ENCODE results near the gene TSR3. TPM values are rescaled to one million over a fixed set of nuclear protein-coding genes. Genes with fewer than 3 reads are reported as not detected.

TSR3 gene
- polyA plus RNA-seq, 1 of the 3 experiments (the other 2 are of a cell fraction), result 87.3 TPM

DNA sequence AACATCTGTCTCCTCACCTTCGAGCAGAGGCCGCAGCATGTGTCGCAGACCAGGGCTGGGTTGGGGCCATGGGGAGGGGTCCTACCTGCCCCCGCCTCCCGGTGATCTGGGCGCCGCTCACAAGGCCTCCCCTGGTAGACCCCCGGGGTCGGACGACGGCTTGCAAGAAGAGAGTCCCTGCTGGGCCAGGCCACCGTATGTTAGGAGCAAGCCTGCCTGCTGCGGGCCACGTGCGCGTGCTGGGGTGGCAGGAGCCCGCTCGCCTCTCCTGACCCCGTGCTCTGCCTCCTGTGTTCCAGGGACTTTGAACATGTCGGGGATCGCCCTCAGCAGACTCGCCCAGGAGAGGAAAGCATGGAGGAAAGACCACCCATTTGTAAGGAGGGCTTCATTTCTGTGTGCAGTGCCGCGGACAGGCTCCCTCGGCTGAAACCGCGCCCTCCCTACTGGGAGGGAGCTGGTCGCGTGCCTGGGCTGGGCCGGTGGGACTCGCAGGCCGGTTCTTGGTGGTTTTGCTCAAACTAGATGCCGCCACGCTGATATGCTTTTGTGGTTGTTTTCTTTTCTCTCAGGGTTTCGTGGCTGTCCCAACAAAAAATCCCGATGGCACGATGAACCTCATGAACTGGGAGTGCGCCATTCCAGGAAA is 37.8 kb downstream of the TSR3 start:
- CTCF ChIA-PET, result no interaction called here

DNA sequence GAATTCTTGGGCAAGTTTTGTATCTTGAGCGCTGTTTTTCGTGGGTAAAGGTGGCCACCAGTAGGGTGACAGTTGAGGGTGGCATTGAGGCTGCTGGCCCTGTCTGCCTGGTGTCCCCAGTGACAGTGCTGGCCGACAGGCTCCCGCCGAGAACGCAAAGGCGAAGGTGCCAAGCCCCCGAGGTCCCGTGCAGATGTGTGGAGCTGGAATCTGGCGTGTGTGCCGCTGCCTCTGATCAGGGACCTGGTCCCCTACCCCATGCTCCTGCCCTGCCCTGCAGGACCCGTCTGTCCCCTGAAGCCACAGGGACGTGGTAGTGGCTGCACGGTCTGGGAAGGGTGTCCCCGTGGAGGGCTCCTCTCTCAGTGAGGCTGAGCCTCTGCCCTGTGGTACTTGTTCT is 38.8 kb downstream of the TSR3 start:
- H3K9ac ChIP-seq, result no peak overlapping the region
- H3F3A ChIP-seq (replicated peaks; ENCODE audit: insufficient read depth), result no peaks in the 10 kb centered on the region
- no peak for DNase-seq
- peaks cover 79% of the 10 kb centered on the region for H4K20me1 ChIP-seq (ENCODE audit: insufficient read depth)
- H3K36me3 ChIP-seq (replicated peaks in 1 of 2; ENCODE audit: control insufficient read depth in 1 of 2, insufficient read depth in 2 of 2, low read length in 1 of 2), result peaks cover 17 to 53% of the 10 kb centered on the region in 2 experiments
- peaks cover 81% of the 10 kb centered on the region for H3K79me2 ChIP-seq (ENCODE audit: insufficient read depth)
- no peaks in the 10 kb centered on the region for H3K9me3 ChIP-seq
- no peaks in the 10 kb centered on the region for H3K27me3 ChIP-seq (ENCODE audit: insufficient read depth)
- 95% methylated on average over 8 of the region's 15 CpGs for WGBS (ENCODE audit: low lambda C conversion rate)
- TF ChIP-seq TAF1 (IDR thresholded peaks at IDR 0.05; ENCODE audit: borderline replicate concordance, low read depth, low read length) (no peak), GATA2 (CRISPR knock-in tag; IDR thresholded peaks at IDR 0.05) (no peak), ELF1 (IDR thresholded peaks at IDR 0.05) (no peak), CHD2 (IDR thresholded peaks at IDR 0.05; ENCODE audit: low read length, partially characterized antibody) (no peak), MEF2A (IDR thresholded peaks at IDR 0.05; ENCODE audit: borderline replicate concordance, low read depth) (no peak), RCOR1 (IDR thresholded peaks at IDR 0.05; ENCODE audit: low read length) (no peak), EP300 (IDR thresholded peaks at IDR 0.05; ENCODE audit: borderline replicate concordance in 1 of 2, low read depth in 1 of 2, low read length in 1 of 2) (no peak), EZH2phosphoT487 (IDR thresholded peaks at IDR 0.05; ENCODE audit: borderline replicate concordance, low read depth) (no peak), POLR2AphosphoS5 (IDR thresholded peaks at IDR 0.05; ENCODE audit: low read depth, low read length) (no peak), SMC3 (IDR thresholded peaks at IDR 0.05; ENCODE audit: low read depth, low read length) (no peak), FOSL2 (IDR thresholded peaks at IDR 0.05; ENCODE audit: borderline replicate concordance, low read depth) (no peak), YY1 (IDR thresholded peaks at IDR 0.05; ENCODE audit: low read depth) (no peak), TEAD4 (IDR thresholded peaks at IDR 0.05; ENCODE audit: borderline replicate concordance, insufficient read depth) (no peak), NRF1 (IDR thresholded peaks at IDR 0.05; ENCODE audit: low read depth, low read length) (no peak)
- TF ChIP-seq, protein P1, sequence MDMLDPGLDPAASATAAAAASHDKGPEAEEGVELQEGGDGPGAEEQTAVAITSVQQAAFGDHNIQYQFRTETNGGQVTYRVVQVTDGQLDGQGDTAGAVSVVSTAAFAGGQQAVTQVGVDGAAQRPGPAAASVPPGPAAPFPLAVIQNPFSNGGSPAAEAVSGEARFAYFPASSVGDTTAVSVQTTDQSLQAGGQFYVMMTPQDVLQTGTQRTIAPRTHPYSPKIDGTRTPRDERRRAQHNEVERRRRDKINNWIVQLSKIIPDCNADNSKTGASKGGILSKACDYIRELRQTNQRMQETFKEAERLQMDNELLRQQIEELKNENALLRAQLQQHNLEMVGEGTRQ (IDR thresholded peaks at IDR 0.05; ENCODE audit: borderline replicate concordance, low read depth, low read length), result no peak
- ChIA-PET POLR2A (no interaction called here), CTCF (interaction anchor here (1.3 to 3.1 kb wide), 3 partner anchors 12 to 24 kb away, joined by 4 to 12 read pairs (median 7); no protein-coding TSS in a partner anchor)
- no peak overlapping the region; the same call in 1 of the 2 replicates for H3K4me2 ChIP-seq
- H3K27ac ChIP-seq (ENCODE audit: low read depth in 2 of 2, low read length in 1 of 2), result no peak overlapping the region
- H3K4me1 ChIP-seq (ENCODE audit: control insufficient read depth in 1 of 2, insufficient read depth in 2 of 2, low read depth in 1 of 2, low read length in 1 of 2), result peaks cover 10 to 27% of the 10 kb centered on the region in 2 experiments; a peak in 2 of 4 replicates
- H3K4me3 ChIP-seq (ENCODE audit: low read depth in 2 of 2, low read length in 1 of 2), result no peak overlapping the region
- H2AFZ ChIP-seq (ENCODE audit: low read depth), result no peak overlapping the region
- H3K9me2 ChIP-seq, result no peaks in the 10 kb centered on the region

More for the DNA sequence above, 37.8 kb downstream of the TSR3 start:
- no peaks in the 10 kb centered on the region for H3K9me2 ChIP-seq
- H3K9ac ChIP-seq, result no peak overlapping the region
- H4K20me1 ChIP-seq (ENCODE audit: insufficient read depth), result peaks cover 89% of the 10 kb centered on the region
- H3K4me3 ChIP-seq (ENCODE audit: low read depth in 2 of 2, low read length in 1 of 2), result no peak overlapping the region
- H3K9me3 ChIP-seq, result no peaks in the 10 kb centered on the region
- H2AFZ ChIP-seq (ENCODE audit: low read depth), result no peak overlapping the region
- DNase-seq, result no peak
- peaks cover 10 to 25% of the 10 kb centered on the region in 2 experiments; a peak in 2 of 4 replicates for H3K4me1 ChIP-seq (ENCODE audit: control insufficient read depth in 1 of 2, insufficient read depth in 2 of 2, low read depth in 1 of 2, low read length in 1 of 2)
- peaks cover 21 to 62% of the 10 kb centered on the region in 2 experiments for H3K36me3 ChIP-seq (replicated peaks in 1 of 2; ENCODE audit: control insufficient read depth in 1 of 2, insufficient read depth in 2 of 2, low read length in 1 of 2)
- POLR2A ChIA-PET, result interaction anchor here (1.4 kb wide), 1 partner anchor 18 kb away, joined by 4 read pairs; no protein-coding TSS in a partner anchor
- no peaks in the 10 kb centered on the region for H3K27me3 ChIP-seq (ENCODE audit: insufficient read depth)
- 95% methylated on average over 29 of the region's 38 CpGs for WGBS (ENCODE audit: low lambda C conversion rate)
- TF ChIP-seq CHD2 (IDR thresholded peaks at IDR 0.05; ENCODE audit: low read length, partially characterized antibody) (no peak), FOXM1 (IDR thresholded peaks at IDR 0.05; ENCODE audit: low read depth) (no peak), MEF2A (IDR thresholded peaks at IDR 0.05; ENCODE audit: borderline replicate concordance, low read depth) (no peak), GABPA (IDR thresholded peaks at IDR 0.05; ENCODE audit: low read depth) (no peak), FOXJ3 (CRISPR knock-in tag; IDR thresholded peaks at IDR 0.05) (no peak), YY1 (IDR thresholded peaks at IDR 0.05; ENCODE audit: low read depth) (no peak), EP300 (IDR thresholded peaks at IDR 0.05; ENCODE audit: borderline replicate concordance in 1 of 2, low read depth in 1 of 2, low read length in 1 of 2) (no peak), GATA2 (CRISPR knock-in tag; IDR thresholded peaks at IDR 0.05) (no peak), JUND (IDR thresholded peaks at IDR 0.05) (no peak)
- TF ChIP-seq, protein P2, sequence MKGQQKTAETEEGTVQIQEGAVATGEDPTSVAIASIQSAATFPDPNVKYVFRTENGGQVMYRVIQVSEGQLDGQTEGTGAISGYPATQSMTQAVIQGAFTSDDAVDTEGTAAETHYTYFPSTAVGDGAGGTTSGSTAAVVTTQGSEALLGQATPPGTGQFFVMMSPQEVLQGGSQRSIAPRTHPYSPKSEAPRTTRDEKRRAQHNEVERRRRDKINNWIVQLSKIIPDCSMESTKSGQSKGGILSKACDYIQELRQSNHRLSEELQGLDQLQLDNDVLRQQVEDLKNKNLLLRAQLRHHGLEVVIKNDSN (IDR thresholded peaks at IDR 0.05; ENCODE audit: borderline replicate concordance, low read depth), result no peak
- TF ChIP-seq, protein P3, sequence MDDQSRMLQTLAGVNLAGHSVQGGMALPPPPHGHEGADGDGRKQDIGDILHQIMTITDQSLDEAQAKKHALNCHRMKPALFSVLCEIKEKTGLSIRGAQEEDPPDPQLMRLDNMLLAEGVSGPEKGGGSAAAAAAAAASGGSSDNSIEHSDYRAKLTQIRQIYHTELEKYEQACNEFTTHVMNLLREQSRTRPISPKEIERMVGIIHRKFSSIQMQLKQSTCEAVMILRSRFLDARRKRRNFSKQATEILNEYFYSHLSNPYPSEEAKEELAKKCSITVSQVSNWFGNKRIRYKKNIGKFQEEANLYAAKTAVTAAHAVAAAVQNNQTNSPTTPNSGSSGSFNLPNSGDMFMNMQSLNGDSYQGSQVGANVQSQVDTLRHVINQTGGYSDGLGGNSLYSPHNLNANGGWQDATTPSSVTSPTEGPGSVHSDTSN (IDR thresholded peaks at IDR 0.05), result no peak
- H3K27ac ChIP-seq (ENCODE audit: low read depth in 2 of 2, low read length in 1 of 2), result no peak overlapping the region
- H3K4me2 ChIP-seq, result no peak overlapping the region
- H3K79me2 ChIP-seq (ENCODE audit: insufficient read depth), result peaks cover 90% of the 10 kb centered on the region
- no peaks in the 10 kb centered on the region for H3F3A ChIP-seq (replicated peaks; ENCODE audit: insufficient read depth)

Data from SK-N-SH (cell line).